Measurements from ENCODE around the gene REPS1. TPM values are rescaled to one million over a fixed set of nuclear protein-coding genes. Genes with fewer than 3 reads are reported as not detected.

Gene REPS1
- total RNA-seq, 4 donors from 2014 or later, result 44.5 to 187 (median 70.4) TPM

- 53% methylated on average over 2 of the region's 2 CpGs for WGBS
- peaks cover 54% of the 10 kb centered on the region for H3K4me1 ChIP-seq
Observed at GRCh38 chr6:138981416-138981815, 6.6 kb downstream of the REPS1 start.

GRCh38 chr6:138979813-138980668 lies 8.0 kb downstream of the REPS1 start:
- H3K36me3 ChIP-seq, result no peaks in the 10 kb centered on the region
- H3K9me3 ChIP-seq, result no peaks in the 10 kb centered on the region
- H3K4me3 ChIP-seq, result no peak overlapping the region
- peaks cover 47% of the 10 kb centered on the region for H3K4me1 ChIP-seq
- H3K27ac ChIP-seq, result no peak overlapping the region
- H3K27me3 ChIP-seq, result no peaks in the 10 kb centered on the region
- DNase-seq (ENCODE audit: low spot score in 2 of 2), result no peak
- TF ChIP-seq EP300 (IDR thresholded peaks at IDR 0.05) (no peak), POLR2AphosphoS5 (IDR thresholded peaks at IDR 0.05) (no peak), CTCF (IDR thresholded peaks at IDR 0.05) (no peak), POLR2A (IDR thresholded peaks at IDR 0.05) (no peak)
- WGBS, result 90% methylated on average over 5 of the region's 5 CpGs

More at GRCh38 chr6:138981416-138981815, 6.6 kb downstream of the REPS1 start:
- TF ChIP-seq EP300 (IDR thresholded peaks at IDR 0.05), result no peak
- no peak for TF ChIP-seq POLR2A (IDR thresholded peaks at IDR 0.05)
- no peak for TF ChIP-seq CTCF (IDR thresholded peaks at IDR 0.05)
- TF ChIP-seq POLR2AphosphoS5 (IDR thresholded peaks at IDR 0.05), result no peak
- Histone ChIP-seq H3K9me3 (no peaks in the 10 kb centered on the region), H3K27ac (no peak overlapping the region), H3K4me3 (no peak overlapping the region), H3K36me3 (no peaks in the 10 kb centered on the region), H3K27me3 (no peaks in the 10 kb centered on the region)
- DNase-seq (ENCODE audit: low spot score in 2 of 2), result no peak

- H3K9me3 ChIP-seq, result no peaks in the 10 kb centered on the region
- H3K36me3 ChIP-seq, result no peaks in the 10 kb centered on the region
- no peak for TF ChIP-seq POLR2AphosphoS5 (IDR thresholded peaks at IDR 0.05)
- no peak for TF ChIP-seq POLR2A (IDR thresholded peaks at IDR 0.05)
- no peak for TF ChIP-seq CTCF (IDR thresholded peaks at IDR 0.05)
- TF ChIP-seq EP300 (IDR thresholded peaks at IDR 0.05), result no peak
- H3K4me1 ChIP-seq, result peaks cover 48% of the 10 kb centered on the region
- H3K27ac ChIP-seq, result no peak overlapping the region
- no peak overlapping the region for H3K4me3 ChIP-seq
- WGBS, result 64% methylated on average over 2 of the region's 2 CpGs
- H3K27me3 ChIP-seq, result no peaks in the 10 kb centered on the region
- no peak for DNase-seq (ENCODE audit: low spot score in 2 of 2)
Observed at GRCh38 chr6:138979365-138979764, 8.7 kb downstream of the REPS1 start.

GRCh38 chr6:138978229-138978628 lies 9.8 kb downstream of the REPS1 start:
- 93% methylated on average over 4 of the region's 4 CpGs for WGBS
- Histone ChIP-seq H3K4me1 (peaks cover 53% of the 10 kb centered on the region), H3K27ac (no peak overlapping the region), H3K27me3 (no peaks in the 10 kb centered on the region), H3K9me3 (no peaks in the 10 kb centered on the region), H3K4me3 (no peak overlapping the region), H3K36me3 (no peaks in the 10 kb centered on the region)
- TF ChIP-seq EP300 (IDR thresholded peaks at IDR 0.05), result no peak
- TF ChIP-seq POLR2A (IDR thresholded peaks at IDR 0.05), result no peak
- TF ChIP-seq POLR2AphosphoS5 (IDR thresholded peaks at IDR 0.05), result no peak
- DNase-seq (ENCODE audit: low spot score in 2 of 2), result no peak

GRCh38 chr6:138977646-138978167 lies 10.3 kb downstream of the REPS1 start:
- H3K36me3 ChIP-seq, result no peaks in the 10 kb centered on the region
- no peaks in the 10 kb centered on the region for H3K27me3 ChIP-seq
- DNase-seq (ENCODE audit: low spot score in 2 of 2), result no peak
- TF ChIP-seq POLR2AphosphoS5 (IDR thresholded peaks at IDR 0.05) (no peak), POLR2A (IDR thresholded peaks at IDR 0.05) (no peak), EP300 (IDR thresholded peaks at IDR 0.05) (no peak), CTCF (IDR thresholded peaks at IDR 0.05) (no peak)
- no peaks in the 10 kb centered on the region for H3K9me3 ChIP-seq
- H3K4me1 ChIP-seq, result peaks cover 57% of the 10 kb centered on the region
- 97% methylated on average over 1 of the region's 1 CpG for WGBS
- no peak overlapping the region for H3K27ac ChIP-seq
- no peak overlapping the region for H3K4me3 ChIP-seq
